Measurements from ENCODE around the gene KRTAP10-10.

GRCh38 chr21:44657635-44658540 lies 20.7 kb downstream of the KRTAP10-10 start, which contains the start of gene KRTAP12-3:
- TF ChIP-seq POLR2A (IDR thresholded peaks at IDR 0.05; ENCODE audit: low read depth, low read length) = no peak
- TF ChIP-seq TAF1 (IDR thresholded peaks at IDR 0.05; ENCODE audit: borderline replicate concordance, low read depth, low read length) = no peak

All from GM12892 (cell line).